Forelimb muscle (tissue), 1 donor: ENCODE results near the gene QSOX1. TPM values are rescaled to one million over a fixed set of nuclear protein-coding genes. Genes with fewer than 3 reads are reported as not detected.

Source experiments
- DNase-seq: peaks from one replicate; pipeline ENCODE4 v3.0.0-alpha.2; 2013; ENCODE audit warnings: low read depth
- polyA plus RNA-seq: library from polyadenylated mRNA; unstranded; fragments of 120-200 nt; gene quantifications from one replicate; pipeline ENCODE4 v1.2.1, GENCODE V29; 2013; ENCODE audit not compliant: insufficient read length

QSOX1 gene
- polyA plus RNA-seq, 1 donor = 21.0 TPM

- DNase-seq = no peak
Observed at GRCh38 chr1:180250883-180251509, 96.3 kb downstream of the QSOX1 start.

GRCh38 chr1:180251526-180252305 lies 97.0 kb downstream of the QSOX1 start:
- DNase-seq = no peak

DNA sequence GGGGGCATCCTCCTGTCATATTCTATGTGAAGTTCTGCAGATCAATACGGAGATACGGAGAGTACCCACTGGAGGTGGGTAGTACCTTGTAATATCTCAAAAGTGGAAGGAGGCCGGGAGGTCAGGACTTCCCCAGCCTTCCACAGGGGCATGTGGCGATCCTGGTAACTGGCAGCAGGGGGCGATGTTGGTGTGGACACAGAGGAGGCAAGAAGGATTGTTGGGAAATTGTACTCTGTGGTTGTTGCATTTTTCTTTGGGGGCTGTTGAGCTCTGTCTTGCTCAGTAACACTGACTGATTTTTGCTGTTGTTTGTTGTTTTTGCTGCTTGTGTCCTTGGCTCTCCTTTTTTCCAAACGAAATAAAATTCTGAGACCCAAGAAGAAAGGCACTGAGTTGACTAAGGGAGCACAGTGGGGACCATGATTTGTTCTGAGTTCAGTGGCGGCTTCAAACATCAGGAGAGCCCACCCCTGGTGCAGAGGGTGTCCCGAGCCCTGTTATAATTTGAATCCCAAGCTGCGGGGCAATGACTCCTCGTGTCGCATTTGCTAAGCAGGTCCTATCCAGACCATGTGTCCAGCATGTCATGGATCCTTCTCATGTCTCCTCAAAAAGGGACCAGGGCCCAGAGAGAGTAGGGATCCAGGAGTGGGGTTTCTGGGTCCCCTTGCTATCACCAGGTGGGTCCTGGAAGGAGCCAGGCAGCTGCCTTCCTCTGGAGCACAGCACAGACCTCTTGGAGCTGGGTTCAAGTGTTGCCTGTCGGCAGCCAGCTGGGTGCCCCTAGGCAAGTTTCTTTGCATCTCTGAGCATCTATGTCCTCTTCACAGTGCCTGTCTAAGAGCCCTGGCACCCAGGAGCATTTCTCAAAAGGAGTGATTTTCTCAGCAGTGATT lies 98.2 kb downstream of the QSOX1 start:
- DNase-seq = no peak

Other genes starting within 250 kb of the QSOX1 start
- 31.9 TPM for gene CEP350, start 200.1 kb upstream of the QSOX1 start, polyA plus RNA-seq
- 1.4 TPM for gene LHX4, start 75.4 kb downstream of the QSOX1 start, polyA plus RNA-seq